Activated CD4-positive, CD25-positive, alpha-beta regulatory T cell treated with anti-CD3 and anti-CD28 coated beads, Interleukin-2, amount 50 U/mL, for 16 hours (primary cell): Measurements from ENCODE around the gene C9orf43.
"Not testable (repeated sequence)": the region's sequence is repeated elsewhere in the genome, so short reads cannot be mapped to it uniquely, and the experiment has no call there.

Experiments
- DNase-seq: peaks from one replicate; pipeline ENCODE4 v3.0.0-alpha.2; 2020; ENCODE audit warnings: low read depth, low spot score

C9orf43 gene

GRCh38 chr9:113417370-113417769 is 6.8 kb downstream of the C9orf43 start:
- no peak for DNase-seq

GRCh38 chr9:113421726-113422125 is 11.2 kb downstream of the C9orf43 start:
- no peak for DNase-seq

DNA sequence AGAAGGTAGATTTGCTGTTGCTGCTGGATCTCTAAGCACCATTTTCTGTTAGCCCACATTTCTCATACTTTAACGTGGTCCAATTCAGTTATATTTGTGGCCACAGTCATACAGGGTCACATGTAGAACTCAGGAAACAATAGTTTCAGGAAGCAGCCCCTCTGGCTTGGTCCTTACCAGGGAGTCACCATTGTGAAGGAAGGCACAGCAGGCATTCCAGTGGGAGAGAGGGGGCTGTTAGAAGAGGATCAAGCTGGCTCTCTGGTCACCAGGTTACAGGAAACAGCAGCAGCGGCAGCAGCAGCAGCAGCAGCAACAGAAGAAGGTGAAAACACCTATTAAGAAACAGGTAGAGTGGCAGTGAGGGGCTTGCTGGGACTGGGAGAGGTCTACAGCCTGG is 14.5 kb downstream of the C9orf43 start:
- no peak for DNase-seq

DNA sequence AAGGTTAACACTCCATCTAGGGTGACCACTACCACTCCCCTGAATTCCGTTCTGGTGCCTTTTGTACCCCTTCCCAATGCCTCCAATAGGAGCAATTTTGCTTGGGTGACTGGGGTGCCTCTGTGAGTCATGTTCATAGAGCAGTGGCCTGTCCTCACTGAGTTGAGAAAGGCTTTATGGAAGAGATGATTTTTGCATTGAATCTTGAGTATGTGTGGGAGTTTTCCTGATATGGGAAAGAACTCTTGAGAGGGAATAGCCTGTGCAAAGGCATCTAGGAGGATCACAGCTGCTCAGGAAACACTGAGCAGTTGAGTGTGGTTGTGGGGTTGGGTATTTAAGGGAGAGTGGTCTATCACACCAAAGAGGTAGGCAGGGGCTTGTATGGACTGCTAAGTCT is 16.2 kb downstream of the C9orf43 start:
- no peak for DNase-seq

DNA sequence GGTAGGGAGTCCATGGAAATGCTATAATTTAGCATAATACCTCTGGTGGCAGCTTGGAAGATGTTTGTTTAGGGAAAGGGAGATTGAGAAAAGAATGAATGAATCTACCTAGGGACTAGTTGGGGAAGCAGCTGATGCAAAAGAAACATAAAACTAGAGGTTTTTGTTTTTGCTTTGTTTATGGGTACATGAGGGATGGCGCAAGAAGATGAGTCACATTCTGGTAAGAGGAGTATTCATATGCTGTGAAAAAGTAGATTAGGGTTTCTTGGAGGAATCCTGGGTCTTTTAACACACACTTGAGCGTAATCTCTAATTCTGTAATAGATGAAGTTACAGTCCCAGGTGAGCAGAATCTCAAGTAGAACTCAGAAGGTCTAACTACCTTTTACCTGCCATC is 17.1 kb downstream of the C9orf43 start:
- DNase-seq = no peak

DNA sequence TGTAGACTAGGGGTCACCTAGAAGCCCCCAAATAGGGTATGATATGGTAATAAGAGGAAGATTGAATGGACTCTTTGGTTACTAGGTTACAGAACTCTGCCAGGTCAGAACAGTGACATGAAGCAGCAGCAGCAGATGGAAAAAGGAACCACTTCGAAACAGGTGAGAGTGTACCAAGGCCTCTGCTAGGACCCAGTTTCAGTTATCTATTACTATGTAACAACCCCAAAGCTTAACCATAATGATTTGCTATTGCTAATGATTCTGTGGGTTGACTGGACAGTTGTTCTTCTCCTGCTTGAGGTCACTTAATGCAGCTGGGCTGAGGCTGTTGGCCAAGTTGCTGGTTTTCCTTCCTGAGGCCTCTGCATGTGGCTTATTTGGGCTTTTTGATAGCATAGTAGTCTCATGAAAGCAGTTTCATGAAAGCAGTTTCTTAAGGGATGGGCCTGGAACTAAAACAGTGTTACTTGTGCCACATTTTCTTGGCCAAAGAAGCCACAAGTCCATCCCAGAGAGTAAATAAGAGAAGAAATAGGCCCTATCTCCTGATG is 17.6 kb downstream of the C9orf43 start:
- no peak for DNase-seq

- no peak for DNase-seq
Measured at GRCh38 chr9:113431191-113431590, 20.6 kb downstream of the C9orf43 start.

GRCh38 chr9:113436728-113437515 is 26.4 kb downstream of the C9orf43 start:
- DNase-seq = no peak

- DNase-seq = not testable (repeated sequence)
Measured at GRCh38 chr9:113437716-113438115, 27.2 kb downstream of the C9orf43 start.

DNA sequence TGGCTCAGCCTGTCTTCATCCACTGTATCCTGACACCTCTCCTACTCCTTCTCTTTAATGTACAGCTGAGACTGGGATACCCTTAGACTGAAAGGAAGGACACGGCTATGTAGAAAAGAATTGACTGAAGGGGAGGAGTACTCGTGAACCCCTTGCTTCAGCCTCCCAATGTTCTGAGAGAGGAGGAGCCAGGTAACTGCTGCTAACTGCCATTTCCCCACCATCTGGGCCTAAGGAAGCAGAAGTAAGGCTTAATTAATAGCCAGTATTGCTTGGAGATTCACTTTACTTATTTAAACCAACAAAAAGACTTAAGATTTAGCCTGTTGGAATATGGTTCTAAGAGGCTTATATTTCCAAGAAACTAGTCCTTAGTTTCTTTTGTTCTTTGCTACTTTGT is 34.2 kb downstream of the C9orf43 start:
- DNase-seq = no peak

DNA sequence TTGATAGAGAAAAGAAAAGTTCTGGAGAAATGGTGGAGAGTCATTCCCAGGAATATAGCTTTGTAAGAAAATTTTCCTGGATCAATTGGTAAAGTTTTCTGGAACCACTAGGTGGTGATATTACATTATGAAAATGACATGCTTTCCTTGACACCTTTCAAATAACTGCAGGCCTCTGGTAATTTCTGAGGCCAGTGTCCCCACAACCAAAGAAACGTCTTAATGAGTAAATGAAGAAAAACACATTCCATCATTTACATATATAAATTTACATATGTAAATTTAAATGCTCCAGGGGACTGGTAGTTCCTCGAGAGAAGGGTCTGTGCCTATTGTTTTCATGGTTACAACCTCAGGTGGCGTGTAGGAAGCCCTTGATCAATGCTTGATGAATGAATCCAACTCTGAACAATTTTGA is 35.8 kb downstream of the C9orf43 start:
- no peak for DNase-seq

GRCh38 chr9:113449376-113449775 is 38.8 kb downstream of the C9orf43 start:
- no peak for DNase-seq

DNA sequence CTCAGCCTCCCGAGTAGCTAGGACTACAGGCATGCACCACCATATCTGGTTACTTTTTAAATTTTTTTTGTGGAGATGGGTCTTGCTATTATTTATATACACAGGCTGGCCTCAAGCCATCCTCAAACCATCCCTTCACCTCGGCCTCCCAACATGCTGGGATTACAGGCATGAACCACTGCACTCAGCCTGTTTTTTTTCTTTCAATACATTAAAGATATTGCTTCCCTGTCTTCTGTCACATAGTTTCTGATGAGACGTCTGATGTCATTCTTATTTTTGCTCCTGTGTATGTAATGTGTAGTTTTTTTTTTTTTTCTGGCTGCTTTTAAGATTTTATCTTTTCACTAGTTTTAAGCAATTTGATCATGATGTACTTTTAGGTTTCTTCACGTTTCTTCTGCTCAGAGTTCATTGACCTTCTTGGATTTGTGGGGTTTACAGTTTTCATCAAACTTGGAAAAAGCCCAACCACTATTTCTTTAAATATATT is 41.6 kb downstream of the C9orf43 start:
- DNase-seq = no peak

GRCh38 chr9:113454914-113455761 is 44.6 kb downstream of the C9orf43 start:
- DNase-seq = no peak

DNA sequence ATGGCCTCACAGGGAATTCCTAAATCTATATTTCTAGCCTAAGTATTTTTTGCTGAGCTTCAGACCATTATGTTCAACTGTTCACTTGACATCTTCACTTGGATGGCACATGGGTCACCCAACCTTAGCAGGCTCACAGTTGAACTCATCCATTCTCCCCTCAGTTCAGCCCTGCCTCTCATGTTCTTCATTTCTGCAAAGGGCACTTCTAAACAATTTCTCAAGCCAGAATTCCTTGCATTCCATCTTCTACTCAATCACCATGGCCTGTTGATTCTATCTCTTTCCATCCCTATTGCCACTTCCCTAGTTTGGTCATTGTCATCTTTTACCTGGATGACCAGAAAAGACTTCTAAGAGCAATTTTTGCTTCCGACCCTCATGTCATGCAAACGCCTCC is 45.7 kb downstream of the C9orf43 start:
- no peak for DNase-seq

- DNase-seq = no peak
Measured at GRCh38 chr9:113461285-113461684, 50.7 kb downstream of the C9orf43 start.

DNA sequence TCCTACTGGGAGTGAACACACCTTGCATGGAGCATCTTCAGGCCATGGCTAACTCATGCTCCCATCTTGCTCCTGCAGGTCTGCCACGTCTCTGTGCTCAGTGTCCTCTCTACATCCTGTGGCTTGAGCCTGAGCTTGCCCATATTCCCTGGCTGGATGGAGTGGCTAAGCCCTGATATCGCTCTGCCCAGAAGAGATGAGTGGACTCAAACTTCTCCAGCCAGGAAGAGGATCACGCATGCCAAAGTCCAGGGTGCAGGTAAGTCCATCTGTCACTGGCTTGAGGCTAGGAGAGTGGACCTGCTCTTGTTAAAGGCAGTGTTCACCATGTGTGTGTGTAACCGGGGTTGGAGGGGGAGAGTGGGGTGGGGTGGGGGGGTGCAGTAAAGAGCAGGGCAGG is 51.4 kb downstream of the C9orf43 start:
- no peak for DNase-seq

GRCh38 chr9:113462781-113463286 is 52.3 kb downstream of the C9orf43 start:
- no peak for DNase-seq

DNA sequence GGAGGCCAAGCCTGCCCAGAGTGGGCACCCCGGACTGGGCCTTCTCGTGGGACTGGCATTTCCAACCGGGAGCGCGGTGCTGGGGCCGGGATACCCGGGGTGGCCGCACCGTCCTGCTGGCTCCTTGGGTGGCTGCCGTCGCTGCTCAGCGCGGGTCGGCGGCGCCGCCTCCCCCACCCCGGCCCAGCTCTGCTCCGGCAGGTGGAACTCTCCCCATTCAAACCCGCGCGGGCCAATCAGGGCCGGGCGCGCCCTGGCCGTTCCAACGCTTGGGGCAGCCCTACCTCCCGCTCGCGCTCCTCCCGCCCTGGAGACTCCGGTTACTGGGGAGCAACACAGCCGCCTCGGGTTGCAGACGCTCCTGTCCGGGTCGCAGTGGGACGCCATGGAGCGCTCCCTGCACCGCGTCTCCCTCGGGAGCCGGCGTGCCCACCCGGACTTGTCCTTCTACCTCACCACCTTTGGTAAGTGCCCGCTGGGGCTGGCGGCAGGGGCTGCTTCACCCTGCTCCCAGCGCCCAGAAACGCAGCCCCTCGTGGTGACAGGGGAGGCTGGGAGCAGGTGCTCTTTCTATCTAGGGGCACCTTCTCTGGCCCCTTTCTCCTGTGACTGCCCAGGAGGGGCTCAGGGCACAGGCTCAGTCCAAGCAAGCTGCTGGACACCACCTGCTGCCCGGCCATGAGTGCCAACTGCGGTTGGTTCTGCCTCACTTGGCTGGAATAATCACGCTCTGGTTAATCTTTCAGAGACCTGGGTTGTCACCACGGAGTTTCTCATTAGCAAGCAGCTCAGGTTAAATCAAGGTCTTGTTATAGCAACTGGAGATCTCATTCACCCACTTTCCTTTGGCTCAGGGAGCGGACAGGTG is 53.1 kb downstream of the C9orf43 start, which contains the start of gene RGS3:
Gene RGS3, plus strand, starts transcription at position 310 of the 868 bp plus-strand sequence. Its CDS starts 76 bp downstream, at position 386.
- DNase-seq = no peak

GRCh38 chr9:113464286-113464660 is 53.7 kb downstream of the C9orf43 start:
- no peak for DNase-seq

- DNase-seq = no peak
Measured at GRCh38 chr9:113465599-113466140, 55.1 kb downstream of the C9orf43 start.
